ENCODE data around the gene DIO2.

The DIO2 gene

DNA sequence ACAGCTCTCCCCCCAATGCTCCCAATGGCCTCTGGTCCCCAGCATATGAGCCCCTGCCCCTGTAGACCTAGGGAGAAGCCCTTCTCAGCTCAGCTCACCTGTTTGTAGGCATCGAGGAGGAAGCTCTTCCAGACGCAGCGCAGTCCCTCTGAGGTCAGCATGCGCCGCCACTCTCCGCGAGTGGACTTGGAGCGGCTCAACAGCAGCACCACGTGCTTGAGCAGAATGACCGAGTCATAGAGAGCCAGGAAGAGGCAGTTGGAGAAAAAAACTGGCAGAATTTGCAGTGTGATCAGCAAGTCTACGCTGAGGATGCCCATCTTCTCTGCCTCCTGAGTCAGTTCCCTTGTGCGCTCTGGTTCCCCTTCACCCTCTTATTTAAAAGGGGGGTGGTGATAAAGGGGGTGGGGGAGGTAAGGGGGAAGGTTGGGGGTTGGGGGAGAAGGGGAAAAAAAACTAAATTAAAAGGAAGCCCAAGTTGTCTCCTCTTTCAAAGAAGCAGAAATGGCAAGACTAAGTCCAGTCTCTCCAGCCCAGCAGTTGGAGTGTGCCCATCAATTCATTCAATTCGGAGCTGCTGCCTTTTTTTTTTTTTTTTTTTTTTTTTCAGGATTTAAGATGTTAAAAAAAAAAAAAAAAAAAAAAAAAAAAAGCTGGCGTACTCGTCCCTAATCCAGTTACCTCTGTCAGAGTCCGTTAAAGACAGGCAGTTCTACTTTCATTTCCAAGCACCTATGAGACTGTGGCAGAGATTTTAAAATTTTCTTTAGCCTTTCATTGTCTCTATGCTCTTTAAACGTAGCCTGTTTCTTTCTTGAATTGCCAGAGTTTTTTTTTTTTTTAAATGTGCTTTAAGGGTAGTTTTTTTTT lies at the start of gene DIO2:
DIO2 (minus strand) TSS at position 352 of the 870 bp plus-strand sequence; CDS start at position 320, 32 bp downstream.
- peak; percentile 21 for DNase-seq (ENCODE audit: low read depth, low spot score)

DNA sequence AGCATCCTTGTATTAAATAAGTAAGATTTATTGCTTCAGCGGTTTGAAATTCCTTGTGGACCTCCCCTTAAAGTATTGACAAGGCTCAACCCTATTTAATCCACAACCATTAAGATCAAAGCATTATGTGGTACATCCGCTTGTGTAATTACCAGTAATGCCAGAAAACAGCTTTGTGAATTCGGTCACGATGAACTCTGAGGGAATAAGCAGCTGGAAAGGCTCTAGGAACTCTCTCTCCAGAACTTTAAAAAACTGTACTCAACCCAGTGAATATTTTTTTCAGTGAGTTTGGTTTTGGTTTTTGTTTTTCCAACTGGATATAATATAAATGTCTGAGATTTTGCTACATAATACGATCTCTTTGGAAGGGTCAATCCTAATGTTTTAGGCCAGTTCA lies 49.3 kb upstream of the DIO2 start:
- DNase-seq (ENCODE audit: low read depth, low spot score), result no peak

DNA sequence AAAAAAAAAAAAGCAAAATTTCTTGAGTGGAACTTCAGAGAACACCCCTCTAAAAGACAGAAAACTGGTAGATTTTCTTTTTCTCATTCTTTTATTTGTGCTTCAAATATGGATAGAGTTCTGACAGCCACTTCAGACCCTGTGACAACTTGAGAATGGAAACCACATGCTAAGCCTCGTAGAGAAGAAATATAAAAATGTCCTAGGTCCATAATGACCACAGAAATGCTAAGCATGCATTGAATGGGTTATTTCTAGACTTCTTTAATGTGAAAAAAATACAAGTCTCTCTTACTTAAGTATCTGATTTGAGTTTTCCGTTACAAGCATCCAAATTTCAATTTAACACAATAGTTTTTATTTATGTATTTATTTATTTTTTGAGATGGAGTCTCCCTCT lies 28.3 kb upstream of the DIO2 start:
- DNase-seq (ENCODE audit: low read depth, low spot score), result peak; percentile 20

DNA sequence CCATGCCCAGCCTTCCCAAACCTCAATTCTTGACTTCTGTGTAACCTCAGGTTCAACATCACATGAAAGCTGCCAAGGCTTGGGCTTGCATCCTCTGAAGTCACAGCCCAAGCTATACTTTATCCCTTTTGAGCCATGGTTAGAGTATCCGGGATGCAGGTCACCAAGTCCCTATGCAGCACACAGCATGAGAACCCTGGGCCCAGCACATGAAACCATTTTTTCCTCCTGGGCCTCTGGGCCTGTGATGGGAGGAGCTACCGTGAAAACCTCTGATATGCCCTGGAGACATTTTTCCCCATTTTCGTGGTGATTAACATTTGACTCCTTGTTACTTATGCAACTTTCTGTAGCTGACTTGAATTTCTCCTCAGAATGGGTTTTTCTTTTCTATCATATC lies 25.8 kb upstream of the DIO2 start:
- no peak for DNase-seq (ENCODE audit: low read depth, low spot score)

DNA sequence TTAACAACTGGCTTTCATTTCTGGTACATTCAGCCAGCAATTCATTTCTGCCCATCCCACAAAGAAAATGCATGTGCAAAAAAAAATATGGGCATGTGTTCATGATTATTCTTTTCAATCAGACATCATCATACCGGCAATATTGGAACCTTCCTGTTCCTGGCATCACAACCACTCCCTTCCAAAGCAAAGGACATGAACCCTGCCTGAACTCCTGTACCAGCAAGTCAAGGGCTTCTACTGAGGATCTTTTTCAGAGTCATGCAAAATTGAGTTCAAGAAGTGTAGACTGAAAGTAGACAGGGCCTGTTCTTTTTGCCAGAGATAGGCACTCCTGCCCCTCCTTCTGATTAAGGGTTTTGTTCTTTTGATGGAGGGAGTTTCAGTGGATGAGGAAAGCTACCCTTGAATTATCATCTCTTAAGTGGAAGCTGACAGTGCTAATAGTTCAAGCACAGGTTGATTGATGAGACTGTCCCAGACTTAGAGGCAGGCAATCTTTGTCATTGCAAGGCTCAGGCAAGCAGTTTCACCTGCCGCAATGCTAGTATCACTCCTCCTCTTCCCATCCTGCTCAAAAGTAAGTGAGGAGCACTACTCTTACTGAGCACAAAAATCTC lies 22.3 kb upstream of the DIO2 start:
- DNase-seq (ENCODE audit: low read depth, low spot score), result no peak

DNA sequence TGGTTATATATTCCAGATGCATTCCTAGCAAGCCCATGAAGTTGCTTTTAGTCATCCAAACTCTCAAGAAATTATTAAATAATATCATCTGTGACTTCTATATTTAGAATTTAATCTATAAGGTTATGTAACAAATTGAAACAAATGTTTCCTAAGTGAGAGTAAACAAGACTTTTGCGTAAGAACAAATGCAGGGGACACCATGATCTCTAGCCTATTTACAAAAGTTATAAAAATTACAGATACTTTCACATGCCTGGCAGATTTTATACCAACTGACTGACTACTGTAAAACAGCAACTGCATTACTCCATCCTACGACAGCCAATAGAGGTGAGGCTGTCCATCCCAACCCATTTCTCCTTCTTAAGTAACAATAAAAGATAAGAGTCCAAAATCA lies 20.4 kb upstream of the DIO2 start:
- DNase-seq (ENCODE audit: low read depth, low spot score), result no peak

DNA sequence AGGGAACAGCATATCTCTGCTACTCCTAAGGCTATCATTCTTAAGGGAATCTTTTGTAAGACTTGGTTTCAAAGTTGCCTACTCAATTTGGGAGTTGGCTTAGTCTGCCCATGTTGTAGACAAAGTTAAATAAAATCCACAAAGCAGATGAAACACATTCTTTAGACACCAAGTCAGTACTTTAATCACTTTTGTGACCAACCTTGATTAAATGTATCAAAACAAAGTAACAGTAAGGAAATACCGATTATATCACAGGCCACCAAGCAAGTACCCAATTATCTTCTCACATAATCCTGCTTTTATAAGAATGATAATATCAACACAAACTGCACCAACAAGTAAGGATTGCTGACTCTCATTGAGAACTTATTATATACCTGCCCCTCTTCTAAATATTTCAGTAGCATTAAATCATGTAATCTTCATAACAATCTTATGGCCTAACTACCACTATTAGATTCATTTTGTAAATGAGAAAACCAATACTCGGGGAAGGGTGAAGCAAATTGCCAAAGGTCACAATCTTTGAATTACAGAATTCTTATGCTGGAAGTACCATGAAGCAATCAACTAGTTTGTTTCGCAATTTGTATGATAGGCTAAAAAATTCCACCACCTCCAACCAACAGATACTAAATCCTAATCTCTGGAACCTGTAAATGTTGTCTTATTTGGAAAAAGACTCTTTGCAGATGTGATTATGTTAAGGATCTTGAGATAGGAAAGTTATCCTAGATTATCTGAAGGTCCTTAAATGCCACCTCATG lies 12.6 kb upstream of the DIO2 start:
- peak; percentile 16 for DNase-seq (ENCODE audit: low read depth, low spot score)

DNA sequence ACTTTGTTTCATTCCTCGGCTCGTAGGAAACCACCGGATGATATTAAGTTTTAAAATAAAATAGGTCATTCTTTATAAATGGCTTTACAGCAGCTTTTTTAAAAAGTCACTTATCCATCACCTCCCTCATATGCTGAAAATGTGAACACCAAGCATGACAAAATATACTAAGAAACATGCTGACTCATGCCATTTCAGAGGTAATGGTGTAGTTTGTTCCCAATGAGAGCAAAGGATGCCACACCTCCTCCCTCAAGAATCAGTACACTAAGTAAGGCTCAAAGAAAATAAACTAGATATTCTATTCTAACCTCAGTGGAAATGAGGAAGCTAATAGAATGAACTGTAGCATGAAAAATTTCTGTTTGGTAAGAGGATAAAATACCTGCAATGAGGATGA lies 5.5 kb upstream of the DIO2 start:
- DNase-seq (ENCODE audit: low read depth, low spot score), result no peak

DNA sequence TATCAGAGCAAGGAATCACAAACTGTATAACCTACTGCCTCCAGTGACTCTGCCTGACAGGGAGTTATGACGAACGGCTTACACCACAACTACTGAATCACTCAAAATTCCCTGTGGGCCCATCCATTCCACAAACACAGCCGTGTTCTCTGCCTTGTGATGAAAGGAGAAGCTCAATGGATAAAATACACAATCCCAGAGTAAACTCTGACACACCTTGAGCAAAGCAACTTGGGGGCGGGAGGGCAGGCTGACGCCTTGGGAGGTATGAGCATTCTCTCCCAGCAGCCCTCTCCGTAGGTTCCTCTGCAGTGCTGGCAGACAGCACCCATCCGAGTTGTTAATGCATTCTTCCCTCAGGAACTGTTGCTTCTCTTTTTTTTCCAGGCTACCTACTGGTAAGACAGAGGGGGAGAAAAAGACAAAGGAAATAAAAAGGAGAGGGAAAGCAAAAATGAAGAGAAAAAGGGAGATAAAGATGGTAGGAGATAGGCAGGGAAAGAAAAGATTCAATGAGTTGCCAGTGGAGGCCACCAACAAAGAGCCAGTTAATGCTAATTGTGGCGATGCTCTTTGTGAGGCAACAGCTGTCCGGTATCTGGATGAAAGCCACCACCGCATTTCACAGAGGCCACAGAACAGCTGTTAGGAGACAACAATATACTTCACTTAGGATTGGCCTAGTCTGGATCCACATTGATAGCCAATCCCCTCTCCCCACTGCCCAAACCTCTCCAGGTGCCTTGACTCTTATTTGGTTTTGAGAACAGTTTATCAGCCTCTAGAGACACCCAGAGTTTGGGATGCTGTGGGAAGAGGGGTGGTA lies 4.7 kb upstream of the DIO2 start:
- DNase-seq (ENCODE audit: low read depth, low spot score), result no peak

DNA sequence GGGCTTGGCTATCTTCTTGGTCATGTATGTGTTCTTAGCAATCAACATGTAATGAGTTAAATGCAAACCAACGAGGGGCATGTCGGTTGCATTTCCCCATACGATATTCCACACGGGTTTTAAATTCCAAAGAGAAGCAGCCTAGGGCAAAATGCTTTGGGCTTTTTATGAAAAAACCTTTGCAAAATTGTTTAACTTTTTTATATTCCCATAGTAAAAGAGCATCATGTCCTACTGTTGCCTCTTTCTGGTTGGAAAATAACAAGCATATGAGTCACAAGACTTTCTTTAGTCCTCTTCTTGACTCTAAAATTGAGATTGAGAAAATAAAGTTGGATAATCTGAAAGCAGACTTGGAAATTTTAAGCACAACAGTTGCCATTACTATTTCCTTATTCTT lies 3.8 kb upstream of the DIO2 start:
- no peak for DNase-seq (ENCODE audit: low read depth, low spot score)

DNA sequence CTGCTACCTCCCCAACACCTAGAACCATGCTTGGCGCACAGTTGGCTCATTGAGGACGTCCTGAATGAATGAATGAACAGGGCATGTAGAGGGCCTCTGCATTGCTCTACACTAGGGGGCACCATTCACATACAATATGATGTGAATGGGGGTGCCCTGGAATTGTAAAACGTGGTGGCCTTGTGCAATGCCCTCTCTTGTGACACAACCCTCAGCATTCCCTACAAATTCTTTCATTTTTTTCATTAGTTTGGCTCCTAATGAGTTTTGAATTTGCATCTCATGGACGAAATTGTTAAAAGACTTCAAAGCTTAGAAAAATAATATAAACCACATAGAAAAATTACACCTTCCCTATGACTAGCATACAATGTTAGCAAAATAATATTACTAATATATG lies 2.3 kb upstream of the DIO2 start:
- DNase-seq (ENCODE audit: low read depth, low spot score), result peak; percentile 33

DNA sequence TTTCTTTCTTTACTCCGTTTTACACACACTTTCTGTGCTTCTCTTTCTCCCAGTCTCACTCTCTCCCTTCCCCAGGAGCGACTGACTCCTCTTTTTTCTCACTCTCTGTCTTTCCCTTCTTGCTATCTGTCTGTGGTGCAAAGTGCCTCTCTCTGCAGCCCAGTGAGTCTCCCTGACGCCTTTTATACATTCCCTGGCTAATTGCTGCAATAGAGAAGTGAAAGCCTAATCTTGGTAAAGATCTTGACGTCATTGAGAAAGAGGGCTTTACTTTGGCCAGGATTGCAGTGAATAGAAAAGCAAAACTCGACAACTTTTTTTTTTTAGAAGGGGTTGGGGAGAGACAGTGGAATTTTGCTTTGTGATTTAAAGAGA lies 706 bp upstream of the DIO2 start:
- DNase-seq (ENCODE audit: low read depth, low spot score), result peak; percentile 82

DNA sequence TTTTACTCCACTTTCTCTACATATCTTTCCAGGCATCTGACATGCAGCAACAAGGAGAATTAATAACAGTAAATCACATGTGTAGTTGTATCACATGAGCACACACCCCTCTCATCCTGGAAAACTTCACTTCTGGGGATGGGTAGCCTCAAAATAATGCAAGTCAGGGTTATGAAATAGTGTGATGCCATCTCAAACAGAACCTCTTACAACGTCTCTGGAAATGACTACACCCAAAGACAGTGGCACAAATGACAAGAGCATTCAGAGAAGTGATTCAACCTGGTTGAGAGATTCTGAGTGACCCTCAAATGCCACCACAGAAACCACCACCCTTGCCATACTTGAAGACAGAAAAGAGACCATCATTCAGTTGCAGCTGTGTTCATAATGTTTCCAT lies 2.8 kb downstream of the DIO2 start:
- DNase-seq (ENCODE audit: low read depth, low spot score), result no peak

DNA sequence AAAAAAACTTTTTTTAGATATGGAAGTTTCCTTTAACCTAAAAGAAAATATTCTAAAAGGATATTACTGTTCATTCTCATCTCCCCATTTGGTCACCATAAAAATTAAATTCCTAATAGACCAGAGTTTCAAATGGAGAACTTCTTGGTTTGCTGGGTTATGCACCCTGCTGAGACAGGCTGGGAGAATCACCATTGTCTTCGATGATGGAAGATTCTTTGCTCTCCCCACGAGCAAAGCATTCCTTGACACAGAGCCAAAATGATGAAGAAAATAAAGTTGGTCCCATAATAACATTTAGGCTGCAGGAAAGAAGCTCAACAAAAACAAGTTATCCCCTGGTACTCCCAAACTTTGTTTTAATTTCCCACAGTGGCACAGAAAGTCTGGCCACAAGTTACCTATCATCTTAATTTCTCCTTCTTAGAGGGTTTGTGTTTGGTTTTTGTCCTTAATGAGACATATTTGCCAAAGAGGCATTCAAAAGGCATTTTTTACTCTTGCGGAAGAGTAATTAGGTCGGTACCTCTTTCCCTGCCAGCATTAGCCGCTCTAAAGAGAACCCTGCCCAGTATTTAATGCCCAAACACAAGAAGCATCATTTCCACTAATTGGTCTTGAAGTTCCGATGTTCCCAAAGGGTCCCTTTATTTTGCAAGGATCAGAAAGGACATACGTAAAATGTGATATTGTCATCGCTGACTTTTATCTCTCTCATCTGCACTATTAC lies 4.8 kb downstream of the DIO2 start:
- DNase-seq (ENCODE audit: low read depth, low spot score), result peak; percentile 5

DNA sequence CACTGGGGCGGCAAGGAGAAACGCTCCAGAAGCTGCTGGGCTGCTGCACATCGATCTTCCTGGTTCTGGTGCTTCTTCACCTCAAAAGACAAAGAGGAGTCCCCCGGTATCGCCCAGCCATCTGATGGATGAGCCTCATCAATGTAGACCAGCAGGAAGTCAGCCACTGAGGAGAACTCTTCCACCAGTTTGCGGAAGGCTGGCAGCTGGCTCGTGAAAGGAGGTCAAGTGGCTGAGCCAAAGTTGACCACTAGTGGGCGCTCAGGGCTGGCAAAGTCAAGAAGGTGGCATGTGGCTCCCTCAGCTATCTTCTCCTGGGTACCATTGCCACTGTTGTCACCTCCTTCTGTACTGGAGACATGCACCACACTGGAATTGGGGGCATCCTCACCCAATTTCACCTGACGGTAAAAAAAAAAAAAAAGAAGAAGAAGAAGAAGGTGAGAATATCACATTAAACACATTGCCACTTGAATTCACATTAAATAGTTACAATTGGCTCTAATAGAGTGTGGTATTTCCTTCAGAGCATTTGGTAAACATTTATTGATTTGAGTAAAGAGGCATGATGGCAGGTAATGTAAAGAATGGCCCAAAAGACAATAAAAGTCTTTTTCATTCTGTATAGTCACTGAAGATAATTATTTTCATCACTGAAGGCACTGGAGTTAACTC lies 8.3 kb downstream of the DIO2 start:
- no peak for DNase-seq (ENCODE audit: low read depth, low spot score)

DNA sequence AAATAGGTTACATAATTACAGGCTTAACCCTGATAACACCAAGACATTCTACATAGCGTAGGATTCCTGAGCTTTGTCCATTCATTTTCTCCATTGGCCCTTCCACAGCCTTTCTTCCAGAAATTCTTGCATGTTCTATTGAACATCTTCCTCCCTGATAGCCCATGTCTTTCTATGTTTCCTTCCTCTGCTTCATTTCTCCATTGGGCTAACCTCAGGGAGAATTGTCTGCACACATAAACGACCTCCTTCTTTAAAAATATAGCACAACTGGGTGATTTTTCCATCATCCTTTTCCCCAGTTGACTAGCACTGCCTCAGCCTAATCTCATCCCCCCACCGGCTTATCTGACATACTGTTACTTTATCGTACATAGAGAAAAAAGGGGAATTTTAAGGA lies 11.2 kb downstream of the DIO2 start:
- DNase-seq (ENCODE audit: low read depth, low spot score), result no peak

DNA sequence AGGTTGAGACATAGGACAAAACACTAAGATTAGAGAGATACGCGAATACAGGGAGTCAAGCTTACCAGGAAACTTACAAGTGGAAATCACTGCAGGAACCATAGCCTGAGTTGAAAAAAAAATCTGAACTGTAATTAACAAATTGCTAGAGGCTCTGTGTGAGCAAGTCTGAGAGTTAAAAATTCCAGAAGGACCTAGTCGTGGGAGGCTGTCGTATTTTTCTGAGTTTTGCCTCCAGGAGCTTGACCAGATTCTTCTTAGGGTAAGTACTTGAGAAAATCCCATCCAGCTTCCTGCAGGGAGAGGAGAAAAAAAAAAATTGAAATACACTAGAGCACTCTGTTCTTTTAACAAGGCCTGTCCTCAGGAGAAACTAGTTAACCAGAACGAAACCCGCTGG lies 22.7 kb downstream of the DIO2 start:
- no peak for DNase-seq (ENCODE audit: low read depth, low spot score)

DNA sequence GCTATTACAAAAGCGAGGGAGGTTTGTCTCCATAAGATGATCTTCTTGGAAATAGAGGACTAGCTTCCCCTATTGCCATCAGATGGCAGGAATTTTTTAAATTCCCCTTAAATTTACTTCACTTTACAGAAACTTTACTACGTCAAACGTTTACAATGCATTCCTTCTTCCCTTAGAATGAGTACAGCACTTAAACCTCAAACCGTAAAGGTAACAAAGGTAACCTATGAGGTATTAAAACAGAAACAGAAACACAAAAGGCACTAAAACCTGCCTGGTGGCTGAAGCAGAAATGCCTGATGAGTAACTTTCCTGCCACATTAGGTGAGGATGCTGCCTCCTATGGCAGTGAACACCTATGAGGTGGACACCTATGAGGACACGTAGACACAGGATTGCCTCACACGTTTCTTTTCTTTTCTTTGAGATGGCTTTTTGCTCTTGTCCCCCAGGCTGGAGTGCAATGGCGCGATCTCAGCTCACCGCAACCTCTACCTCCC lies 25.0 kb downstream of the DIO2 start:
- DNase-seq (ENCODE audit: low read depth, low spot score), result no peak

DNA sequence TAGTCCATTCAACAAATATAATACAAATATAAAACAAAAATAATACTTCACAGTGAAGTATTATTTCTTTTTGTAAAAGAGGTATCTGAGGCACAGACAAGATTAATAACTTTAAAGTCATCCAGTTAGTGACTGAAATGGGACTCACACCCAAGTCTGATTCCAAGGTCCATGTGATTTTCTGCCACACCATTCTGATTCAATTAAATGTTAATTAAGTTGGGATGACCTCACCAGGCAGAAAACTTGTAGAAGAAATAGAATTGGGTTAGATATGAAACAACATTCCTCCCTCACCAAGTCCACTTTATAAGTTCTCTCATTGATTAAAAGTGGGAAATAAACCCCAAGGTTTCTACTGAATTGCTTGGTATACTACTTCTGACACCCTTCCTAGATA lies 34.4 kb downstream of the DIO2 start:
- no peak for DNase-seq (ENCODE audit: low read depth, low spot score)

DNA sequence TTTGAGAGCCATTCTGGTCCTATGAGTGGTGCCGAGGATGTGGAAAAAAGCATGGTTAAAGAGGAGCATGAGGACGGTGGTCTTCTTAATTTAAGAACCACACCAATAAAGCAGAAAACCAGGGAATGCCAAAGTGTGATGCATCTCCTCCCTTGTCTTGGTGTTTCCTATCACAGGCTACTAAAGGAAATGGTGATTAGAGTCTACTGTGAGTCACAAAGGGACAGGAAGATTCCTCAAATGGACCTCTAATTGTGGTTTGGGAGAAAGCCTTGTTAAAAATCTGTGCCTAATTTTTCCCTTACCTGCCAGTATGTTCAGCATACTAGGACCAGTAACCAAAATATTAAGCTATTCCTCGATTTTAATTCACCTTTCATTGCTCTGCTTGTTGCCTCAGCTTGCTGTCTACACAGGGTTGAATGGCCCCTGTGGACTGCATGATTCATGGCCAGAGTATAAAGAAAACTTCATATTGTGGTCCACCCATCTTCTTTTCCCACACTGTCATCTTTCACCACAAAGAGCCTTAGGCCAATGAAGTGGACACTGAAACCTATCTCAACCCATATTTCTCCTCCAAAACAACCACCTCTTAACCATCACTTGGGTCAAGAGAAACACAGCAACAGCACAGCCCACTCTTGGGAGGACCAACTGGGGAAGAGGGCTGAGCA lies 38.8 kb downstream of the DIO2 start:
- no peak for DNase-seq (ENCODE audit: low read depth, low spot score)
